B cell (primary cell): ENCODE data around the gene BRF1.

Experiments
- EZH2 ChIP-seq: IDR thresholded peaks from 2 replicates; pipeline ENCODE4 v1.6.1; 2012; ENCODE audit warnings: borderline replicate concordance, low read depth, mild to moderate bottlenecking, moderate library complexity, low read length; ENCODE audit not compliant: insufficient read depth, poor library complexity, severe bottlenecking
- TF ChIP-seq, protein P1 (sequence below): fragments of 200-600 bp; IDR thresholded peaks from one replicate; pipeline ENCODE4 v1.8.0; 2022; ENCODE audit warnings: antibody characterized with exemption, mild to moderate bottlenecking

- TF ChIP-seq, protein P1, sequence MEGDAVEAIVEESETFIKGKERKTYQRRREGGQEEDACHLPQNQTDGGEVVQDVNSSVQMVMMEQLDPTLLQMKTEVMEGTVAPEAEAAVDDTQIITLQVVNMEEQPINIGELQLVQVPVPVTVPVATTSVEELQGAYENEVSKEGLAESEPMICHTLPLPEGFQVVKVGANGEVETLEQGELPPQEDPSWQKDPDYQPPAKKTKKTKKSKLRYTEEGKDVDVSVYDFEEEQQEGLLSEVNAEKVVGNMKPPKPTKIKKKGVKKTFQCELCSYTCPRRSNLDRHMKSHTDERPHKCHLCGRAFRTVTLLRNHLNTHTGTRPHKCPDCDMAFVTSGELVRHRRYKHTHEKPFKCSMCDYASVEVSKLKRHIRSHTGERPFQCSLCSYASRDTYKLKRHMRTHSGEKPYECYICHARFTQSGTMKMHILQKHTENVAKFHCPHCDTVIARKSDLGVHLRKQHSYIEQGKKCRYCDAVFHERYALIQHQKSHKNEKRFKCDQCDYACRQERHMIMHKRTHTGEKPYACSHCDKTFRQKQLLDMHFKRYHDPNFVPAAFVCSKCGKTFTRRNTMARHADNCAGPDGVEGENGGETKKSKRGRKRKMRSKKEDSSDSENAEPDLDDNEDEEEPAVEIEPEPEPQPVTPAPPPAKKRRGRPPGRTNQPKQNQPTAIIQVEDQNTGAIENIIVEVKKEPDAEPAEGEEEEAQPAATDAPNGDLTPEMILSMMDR, result no peak
- no peak for TF ChIP-seq EZH2
Observed at GRCh38 chr14:105178069-105178867, 122.5 kb downstream of the BRF1 start.
